K562 (cell line): Measurements from ENCODE around the gene MGAT5. TPM values are rescaled to one million over a fixed set of nuclear protein-coding genes. Genes with fewer than 3 reads are reported as not detected.

Experiments used
- ATAC-seq: fragments of 200-7000 bp; cut with Tn5 transposase; 3 replicates; pipeline ENCODE4 v1.9.1; 2020; ENCODE audit warnings: moderate library complexity
- BruUV-seq: library from RNA; stranded (reverse); fragments of 400-500 nt; replicated peaks from 2 replicates; lab custom pipeline; 2021; lab: Mats Ljungman, UMichigan
- CTCF ChIA-PET: fragments of 300-600 bp; formaldehyde crosslinking; extraction: SDS; loops from one replicate; lab custom pipeline; 2021; ENCODE audit warnings: low intra/inter-chr PET ratio; lab: Yijun Ruan, JAX
- POLR2A ChIA-PET: fragments of 300-600, 350-650 bp; sonication (Branson Sonifier 250); formaldehyde crosslinking; extraction: SDS; loops from one replicate; lab custom pipeline; 2021; ENCODE audit warnings: antibody characterized with exemption, inconsistent platforms; lab: Yijun Ruan, JAX
- DNase-seq, 4 experiments: peaks; one replicate each; pipeline versions ENCODE4 v3.0.0 to v3.0.0-alpha.2; 2011 to 2018; ENCODE audit warnings: low spot score in 3 of 4, mixed read lengths in 3 of 4; ENCODE audit errors: extremely low read depth in 1 of 4
- FAIRE-seq: peaks from 2 replicates; lab custom pipeline; 2011; peaks lifted over from hg19 to GRCh38; lab: Jason Lieb, UNC
- H2AFZ ChIP-seq: 2 replicates; pipeline ENCODE4 v1.6.0; 2011; ENCODE audit warnings: low read depth, low read length, control low read depth, inconsistent platforms
- H3K27ac ChIP-seq: fragments of 200-600 bp; 3 replicates; pipeline ENCODE4 v1.8.0; 2011; ENCODE audit warnings: low read depth, mild to moderate bottlenecking, control low read depth, inconsistent platforms, low read length, moderate library complexity, mixed read lengths; ENCODE audit errors: extremely low read depth
- H3K27me3 ChIP-seq, 2 experiments: fragments of 300-600 bp in 1 of 2; 2 replicates in 1 of 2; 3 replicates in 1 of 2; pipeline versions ENCODE4 v1.6.0 to v1.8.0; 2011; ENCODE audit warnings: inconsistent platforms in 2 of 2, low read length in 2 of 2, mild to moderate bottlenecking in 1 of 2, mixed read lengths in 1 of 2, moderate library complexity in 1 of 2; ENCODE audit not compliant: control insufficient read depth in 2 of 2, insufficient read depth in 2 of 2
- H3K36me3 ChIP-seq: fragments of 300-600 bp; 3 replicates; pipeline ENCODE4 v1.8.0; 2011; ENCODE audit warnings: mild to moderate bottlenecking, low read length, inconsistent platforms; ENCODE audit not compliant: control insufficient read depth, insufficient read depth
- H3K4me1 ChIP-seq, 2 experiments: fragments of 200-600 bp in 1 of 2; replicated peaks in 1 of 2; 2 replicates in 1 of 2; 3 replicates in 1 of 2; pipeline versions ENCODE4 v1.5.1 to v1.8.0; 2011; ENCODE audit warnings: inconsistent platforms in 2 of 2, low read length in 2 of 2, mild to moderate bottlenecking in 1 of 2, mixed read lengths in 1 of 2, moderate library complexity in 1 of 2; ENCODE audit not compliant: control insufficient read depth in 2 of 2, insufficient read depth in 2 of 2
- H3K4me2 ChIP-seq: 2 replicates; pipeline ENCODE4 v1.6.1; 2011; ENCODE audit warnings: low read length, control low read depth, inconsistent platforms, mixed read lengths; ENCODE audit not compliant: insufficient read depth
- H3K4me3 ChIP-seq: fragments of 200-600 bp; sonication (generic), shearing (Covaris generic); 2 replicates; pipeline ENCODE4 v1.5.1; 2016; ENCODE audit warnings: control low read depth, inconsistent platforms
- H3K79me2 ChIP-seq: fragments of 200-600 bp; 3 replicates; pipeline ENCODE4 v1.8.0; 2011; ENCODE audit warnings: low read length, inconsistent platforms; ENCODE audit not compliant: control insufficient read depth, insufficient read depth
- H3K9ac ChIP-seq, 2 experiments: 2 replicates each; pipeline versions ENCODE4 v1.6.0 to v1.6.1; 2011; ENCODE audit warnings: low read depth in 2 of 2, low read length in 2 of 2, control low read depth in 1 of 2, inconsistent platforms in 1 of 2, mild to moderate bottlenecking in 1 of 2, mixed read lengths in 1 of 2; ENCODE audit not compliant: insufficient read depth in 1 of 2
- H3K9me1 ChIP-seq: one replicate; pipeline ENCODE4 v1.6.0; 2011; ENCODE audit warnings: inconsistent platforms, mild to moderate bottlenecking, low read length, moderate library complexity; ENCODE audit not compliant: control insufficient read depth, insufficient read depth
- H3K9me3 ChIP-seq: replicated peaks from 2 replicates; pipeline ENCODE4 v1.5.1; 2011; ENCODE audit warnings: low read depth, low read length, inconsistent platforms; ENCODE audit not compliant: control insufficient read depth, insufficient read depth
- H4K20me1 ChIP-seq: replicated peaks from 2 replicates; pipeline ENCODE4 v1.6.1; 2011; ENCODE audit warnings: low read length, inconsistent platforms, mixed read lengths; ENCODE audit not compliant: control insufficient read depth, insufficient read depth
- CHD1 ChIP-seq: fragments of 200-600 bp; sonication (generic); IDR thresholded peaks from one replicate; pipeline ENCODE4 v1.6.1; 2012; ENCODE audit warnings: mild to moderate bottlenecking, moderate library complexity, low read length, inconsistent platforms
- ETV1 ChIP-seq: fragments of 450-650 bp; conservative IDR thresholded peaks from 2 replicates; pipeline ENCODE4 v1.6.1; 2016; ENCODE audit warnings: missing genetic modification characterization, control low read depth, low read depth, missing compliant biosample characterization
- HLTF ChIP-seq: fragments of 450-650 bp; IDR thresholded peaks from 2 replicates; pipeline ENCODE4 v1.6.1; 2016
- MAFK ChIP-seq: IDR thresholded peaks from 2 replicates; pipeline ENCODE4 v1.6.1; 2011; ENCODE audit warnings: low read length, improper control_type of control experiment
- MAX ChIP-seq: sonication (generic); formaldehyde crosslinking; IDR thresholded peaks from 2 replicates; pipeline ENCODE4 v1.9.0; 2022; ENCODE audit warnings: mild to moderate bottlenecking, missing genetic modification reagents
- MBD2 ChIP-seq: sonication (generic); IDR thresholded peaks from 2 replicates; pipeline ENCODE4 v1.6.1; 2016; ENCODE audit warnings: low read depth, borderline replicate concordance
- RBBP5 ChIP-seq: fragments of 200-600 bp; sonication (generic); IDR thresholded peaks from 2 replicates; pipeline ENCODE4 v1.6.1; 2012; ENCODE audit warnings: borderline replicate concordance, mild to moderate bottlenecking, low read length, control low read depth, inconsistent platforms; ENCODE audit not compliant: insufficient read depth, poor library complexity, severe bottlenecking
- SMARCB1 ChIP-seq: IDR thresholded peaks from 2 replicates; pipeline ENCODE4 v1.6.1; 2011; ENCODE audit warnings: improper control_type of control experiment, low read depth; ENCODE audit not compliant: insufficient read length
- SRSF9 ChIP-seq: fragments of 200-400 bp; formaldehyde crosslinking; IDR thresholded peaks from 2 replicates; pipeline ENCODE4 v1.6.1; 2017; ENCODE audit warnings: low read depth, low read length, borderline replicate concordance
- STAG1 ChIP-seq: sonication (generic); formaldehyde crosslinking; IDR thresholded peaks from 2 replicates; pipeline ENCODE4 v1.5.0; 2020; ENCODE audit warnings: missing genetic modification reagents, borderline replicate concordance
- THRAP3 ChIP-seq: fragments of 450-650 bp; IDR thresholded peaks from 2 replicates; pipeline ENCODE4 v1.6.1; 2016; ENCODE audit warnings: mild to moderate bottlenecking, inconsistent platforms, borderline replicate concordance
- ZNF23 ChIP-seq: fragments of 250-450 bp; sonication (Bioruptor Pico); IDR thresholded peaks from 2 replicates; pipeline ENCODE4 v1.4.0; 2020; ENCODE audit warnings: mild to moderate bottlenecking
- ZNF398 ChIP-seq: fragments of 250-450 bp; sonication (Bioruptor Pico); IDR thresholded peaks from 2 replicates; pipeline ENCODE4 v1.8.0; 2021; ENCODE audit warnings: moderate library complexity, mild to moderate bottlenecking, inconsistent platforms
- ZNF512 ChIP-seq: IDR thresholded peaks from 2 replicates; pipeline ENCODE4 v1.6.1; 2016; ENCODE audit warnings: missing genetic modification characterization, missing compliant biosample characterization
- ZNF707 ChIP-seq: fragments of 250-450 bp; sonication (Bioruptor Pico); conservative IDR thresholded peaks from 2 replicates; pipeline ENCODE4 v1.8.0; 2022; ENCODE audit warnings: inconsistent platforms, mild to moderate bottlenecking, moderate library complexity
- WGBS: fragments of 100-300 bp; shearing (Covaris generic); methylation state at CpG from one replicate; pipeline ENCODE4 v1.1.6; 2016; ENCODE audit warnings: low coverage, mixed read lengths; ENCODE audit not compliant: insufficient coverage; ENCODE audit errors: missing lambda C conversion rate; 5-methylcytosine and 5-hydroxymethylcytosine counted together
- in situ Hi-C: fragments of 300-500 bp; cut with MboI; formaldehyde crosslinking; loops from 4 replicates; pipeline ENCODE4 v1.15.0; 2018; ENCODE audit warnings: inconsistent platforms, mixed read lengths
- intact Hi-C: fragments of 100-400 bp; cut with micrococcal nuclease; formaldehyde crosslinking; loops from 2 replicates; pipeline ENCODE4 v1.14.2; 2022
- polyA plus RNA-seq, 8 experiments: library from polyadenylated mRNA; depleted of rRNA in 4 of 8; stranded (reverse) in 5 of 8; unstranded in 3 of 8; fragments of >200 nt; fragmentation: Nextera tagmentation in 2 of 8; fragmentation: Illumina TruSeq in 1 of 8; extraction: Ambion mirVana in 2 of 8; extraction: Trizol in 1 of 8; gene quantifications; 2 replicates each; pipeline versions ENCODE4 v1.2.1 to v1.2.3, GENCODE V29; 2011 to 2014; ENCODE audit warnings: inconsistent platforms in 1 of 8, missing spikeins in 1 of 8
- total RNA-seq, 7 experiments: library from RNA; depleted of rRNA in 6 of 7; stranded (reverse); fragments of >200 nt in 6 of 7; fragmentation: Illumina TruSeq in 2 of 7; extraction: Trizol in 2 of 7; gene quantifications; 2 replicates each; pipeline versions ENCODE4 v1.2.1 to v1.2.3, GENCODE V29; 2011 to 2021; ENCODE audit warnings: low replicate concordance in 1 of 7

MGAT5 gene
- total and polyA plus RNA-seq, 9 of the 15 experiments (the other 6 are each of a cell fraction or from before 2014, with no cell fraction given), result 1.6 to 18.6 (median 11.1) TPM

- TF ChIP-seq ZNF23 (CRISPR knock-in tag) (no peak), ZNF512 (tag) (no peak), HLTF (no peak), STAG1 (CRISPR knock-in tag) (no peak), ZNF398 (CRISPR knock-in tag) (no peak), SRSF9 (no peak), MAX (CRISPR knock-in tag) (no peak), SMARCB1 (no peak), THRAP3 (no peak), ETV1 (tag) (no peak), CHD1 (no peak), RBBP5 (no peak), MBD2 (no peak), ZNF707 (CRISPR knock-in tag) (no peak), MAFK (no peak)
- no peak for DNase-seq
- Histone ChIP-seq H3K9me1 (no peaks in the 10 kb centered on the region), H3K4me3 (no peak overlapping the region), H3K4me1 (no peaks in the 10 kb centered on the region), H3K9me3 (no peaks in the 10 kb centered on the region), H2AFZ (no peak overlapping the region), H3K4me2 (no peak overlapping the region), H3K9ac (no peak overlapping the region), H3K79me2 (no peaks in the 10 kb centered on the region), H3K27ac (no peak overlapping the region), H3K27me3 (no peaks in the 10 kb centered on the region), H3K36me3 (no peaks in the 10 kb centered on the region), H4K20me1 (peaks cover under 1% of the 10 kb centered on the region; the same call in 1 of the 2 replicates)
- no peak for ATAC-seq
- no TSS peak for BruUV-seq
- ChIA-PET CTCF (no interaction called here), POLR2A (interaction anchor here (0.5 to 0.7 kb wide), 2 partner anchors 394 to 501 kb away, joined by 3 to 4 read pairs; no protein-coding TSS in a partner anchor)
- no peak for FAIRE-seq
- in situ Hi-C loops, result no loop called here
- intact Hi-C loops, result no loop called here
- WGBS, result 55% methylated on average over 8 of the region's 11 CpGs
Measured at GRCh38 chr2:134445985-134446382, 192.1 kb downstream of the MGAT5 start.
